ENCODE results near the gene ELL2. TPM values are rescaled to one million over a fixed set of nuclear protein-coding genes. Genes with fewer than 3 reads are reported as not detected.

The ELL2 gene
- total and polyA plus RNA-seq, 2 donors from 2014 or later = 10.1 to 37.2 TPM

DNA sequence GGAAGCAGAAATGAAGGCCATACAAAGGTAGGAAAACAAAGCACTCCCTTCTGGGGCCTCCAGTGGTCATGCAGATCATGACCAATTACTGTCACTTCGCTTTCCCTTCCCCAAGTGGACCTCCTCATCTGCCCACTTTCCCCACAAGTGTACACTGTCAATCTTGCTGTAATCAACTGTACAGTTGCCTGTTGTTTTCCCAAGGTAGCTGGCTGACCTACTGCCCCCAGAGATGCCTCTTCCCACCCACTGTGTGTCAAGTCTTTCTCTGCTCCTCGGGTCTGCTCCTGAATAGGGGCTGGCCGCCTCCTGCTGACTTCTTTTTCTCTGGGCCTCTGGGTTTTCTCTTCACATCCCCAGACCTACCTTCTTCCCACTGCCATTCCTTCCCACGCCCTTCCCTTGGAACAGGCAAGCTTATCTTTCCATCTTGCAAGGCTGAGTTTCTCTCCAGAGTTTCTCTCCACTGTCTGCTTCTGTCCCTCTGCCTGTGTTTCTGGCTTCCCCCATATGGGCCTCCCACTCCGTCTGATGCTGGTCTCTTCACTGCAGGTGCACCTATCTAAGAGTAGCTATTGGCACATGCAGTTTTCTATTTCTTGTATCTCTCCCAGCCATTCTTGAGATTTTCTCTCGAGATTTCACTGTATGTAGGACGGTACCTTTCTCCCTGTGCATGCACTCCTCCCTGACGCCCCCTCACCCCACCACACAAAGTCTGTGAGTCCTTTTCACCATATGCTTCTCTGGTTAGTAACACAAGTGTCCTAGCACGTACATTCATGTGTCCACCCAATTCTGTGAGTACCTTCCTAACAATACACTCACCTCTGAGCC, 2.4 kb downstream of the ELL2 start:
- intact Hi-C loops (cut with DNase I) = loop anchor here (10.0 kb wide), 1 partner anchor 376 kb away; no protein-coding TSS in a partner anchor
- no peaks in the 10 kb centered on the region for H3K36me3 ChIP-seq (ENCODE audit: control insufficient read depth in 2 of 3, insufficient read depth in 3 of 3, low read length in 3 of 3)
- peak overlapping the region in 1 of 2 donors; percentile 36 for H3K27ac ChIP-seq (ENCODE audit: low read depth in 2 of 2, low read length in 2 of 2)
- peaks cover 4% of the 10 kb centered on the region for H3K27me3 ChIP-seq (ENCODE audit: control insufficient read depth, insufficient read depth, low read length)
- H3K4me1 ChIP-seq (ENCODE audit: control insufficient read depth in 2 of 3, insufficient read depth in 2 of 3, low read depth in 1 of 3, low read length in 3 of 3) = peaks cover 0 to 28% (median 5%) of the 10 kb centered on the region in 3 donors
- H3K9me3 ChIP-seq (ENCODE audit: control insufficient read depth in 2 of 3, insufficient read depth in 1 of 3, low read length in 3 of 3) = no peaks in the 10 kb centered on the region
- no peak for FAIRE-seq
- TF ChIP-seq, protein P1, sequence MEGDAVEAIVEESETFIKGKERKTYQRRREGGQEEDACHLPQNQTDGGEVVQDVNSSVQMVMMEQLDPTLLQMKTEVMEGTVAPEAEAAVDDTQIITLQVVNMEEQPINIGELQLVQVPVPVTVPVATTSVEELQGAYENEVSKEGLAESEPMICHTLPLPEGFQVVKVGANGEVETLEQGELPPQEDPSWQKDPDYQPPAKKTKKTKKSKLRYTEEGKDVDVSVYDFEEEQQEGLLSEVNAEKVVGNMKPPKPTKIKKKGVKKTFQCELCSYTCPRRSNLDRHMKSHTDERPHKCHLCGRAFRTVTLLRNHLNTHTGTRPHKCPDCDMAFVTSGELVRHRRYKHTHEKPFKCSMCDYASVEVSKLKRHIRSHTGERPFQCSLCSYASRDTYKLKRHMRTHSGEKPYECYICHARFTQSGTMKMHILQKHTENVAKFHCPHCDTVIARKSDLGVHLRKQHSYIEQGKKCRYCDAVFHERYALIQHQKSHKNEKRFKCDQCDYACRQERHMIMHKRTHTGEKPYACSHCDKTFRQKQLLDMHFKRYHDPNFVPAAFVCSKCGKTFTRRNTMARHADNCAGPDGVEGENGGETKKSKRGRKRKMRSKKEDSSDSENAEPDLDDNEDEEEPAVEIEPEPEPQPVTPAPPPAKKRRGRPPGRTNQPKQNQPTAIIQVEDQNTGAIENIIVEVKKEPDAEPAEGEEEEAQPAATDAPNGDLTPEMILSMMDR (IDR thresholded peaks at IDR 0.05; ENCODE audit: borderline replicate concordance, extremely low read depth, insufficient read depth) = no peak
- peak overlapping the region in 2 of 3 donors; percentile 95 to 99 for H3K9ac ChIP-seq (ENCODE audit: low read length in 3 of 3)
- DNase-seq = peak in 3 of 5 donors; percentile 5 to 34 (median 17)
- peak overlapping the region in 2 of 3 donors; percentile 87 to 95 for H3K4me3 ChIP-seq (ENCODE audit: low read length in 3 of 3)

DNA sequence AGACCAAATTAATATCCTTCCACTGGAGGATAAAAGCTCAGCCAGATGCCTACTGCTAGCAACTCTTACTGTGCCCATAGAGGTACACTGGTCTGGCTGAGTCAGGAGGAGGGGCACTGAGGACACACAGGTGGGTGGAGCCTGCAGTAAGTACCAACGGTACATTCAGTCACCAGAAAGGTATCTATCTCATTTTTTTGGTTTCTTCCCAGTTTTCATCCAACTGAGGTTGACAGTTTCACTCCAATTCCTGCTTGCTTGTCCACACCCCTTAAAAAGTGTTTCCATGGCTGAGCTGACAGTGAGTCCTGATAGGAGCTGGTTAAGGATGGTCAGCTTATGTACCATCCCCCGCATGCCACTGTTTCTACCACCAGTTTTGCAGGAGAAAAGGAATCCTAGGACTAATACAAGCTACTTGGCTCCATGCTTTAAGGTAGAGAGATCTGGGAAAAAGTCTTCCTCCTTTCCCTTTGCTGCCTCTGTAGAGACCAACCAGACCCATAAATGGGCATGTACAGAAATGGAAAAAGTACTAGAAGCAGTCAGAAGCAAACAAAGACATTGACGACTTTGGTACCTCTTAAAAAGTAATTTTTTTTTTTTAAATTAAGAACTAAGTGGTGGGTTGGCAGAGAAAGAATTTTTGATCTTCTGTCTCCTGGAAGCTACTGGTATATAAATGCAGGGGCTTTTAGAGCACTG, 3.2 kb downstream of the ELL2 start:
- no peak for DNase-seq

GRCh38 chr5:95957561-95958203, 4.0 kb downstream of the ELL2 start:
- H3K4me1 ChIP-seq (ENCODE audit: control insufficient read depth in 2 of 3, insufficient read depth in 2 of 3, low read depth in 1 of 3, low read length in 3 of 3) = peaks cover 0 to 26% (median 5%) of the 10 kb centered on the region in 3 donors
- DNase-seq = no peak
- FAIRE-seq = no peak
- TF ChIP-seq, protein P1 (IDR thresholded peaks at IDR 0.05; ENCODE audit: borderline replicate concordance, extremely low read depth, insufficient read depth) = no peak
- peak overlapping the region in 2 of 3 donors; percentile 31 to 95 for H3K4me3 ChIP-seq (ENCODE audit: low read length in 3 of 3)
- intact Hi-C loops (cut with DNase I) = loop anchor here (10.0 kb wide), 1 partner anchor 377 kb away; no protein-coding TSS in a partner anchor
- no peaks in the 10 kb centered on the region for H3K36me3 ChIP-seq (ENCODE audit: control insufficient read depth in 2 of 3, insufficient read depth in 3 of 3, low read length in 3 of 3)
- H3K9ac ChIP-seq (ENCODE audit: low read length in 3 of 3) = no peak overlapping the region
- no peak overlapping the region for H3K27ac ChIP-seq (ENCODE audit: low read depth in 2 of 2, low read length in 2 of 2)
- H3K9me3 ChIP-seq (ENCODE audit: control insufficient read depth in 2 of 3, insufficient read depth in 1 of 3, low read length in 3 of 3) = no peaks in the 10 kb centered on the region
- peaks cover 4% of the 10 kb centered on the region for H3K27me3 ChIP-seq (ENCODE audit: control insufficient read depth, insufficient read depth, low read length)

More for the DNA sequence above, 3.2 kb downstream of the ELL2 start:
- Histone ChIP-seq H3K4me3 (ENCODE audit: low read length in 3 of 3) (peak overlapping the region in 2 of 3 donors; percentile 31 to 95), H3K9me3 (ENCODE audit: control insufficient read depth in 2 of 3, insufficient read depth in 1 of 3, low read length in 3 of 3) (no peaks in the 10 kb centered on the region), H3K9ac (ENCODE audit: low read length in 3 of 3) (no peak overlapping the region), H3K27ac (ENCODE audit: low read depth in 2 of 2, low read length in 2 of 2) (no peak overlapping the region), H3K4me1 (ENCODE audit: control insufficient read depth in 2 of 3, insufficient read depth in 2 of 3, low read depth in 1 of 3, low read length in 3 of 3) (peaks cover 0 to 28% (median 5%) of the 10 kb centered on the region in 3 donors), H3K27me3 (ENCODE audit: control insufficient read depth, insufficient read depth, low read length) (peaks cover 4% of the 10 kb centered on the region), H3K36me3 (ENCODE audit: control insufficient read depth in 2 of 3, insufficient read depth in 3 of 3, low read length in 3 of 3) (no peaks in the 10 kb centered on the region)
- no peak for FAIRE-seq
- intact Hi-C loops (cut with DNase I) = loop anchor here (10.0 kb wide), 1 partner anchor 376 kb away; no protein-coding TSS in a partner anchor
- TF ChIP-seq, protein P1 (IDR thresholded peaks at IDR 0.05; ENCODE audit: borderline replicate concordance, extremely low read depth, insufficient read depth) = no peak
